ENCODE results near the gene FAIM2.

GRCh38 chr12:49933796-49934195, 30.1 kb upstream of the FAIM2 start:
- TF ChIP-seq CTCF (conservative IDR thresholded peaks at IDR 0.05 in 1 of 2, IDR thresholded peaks at IDR 0.05 in 1 of 2; ENCODE audit: extremely low read depth in 1 of 2, insufficient read depth in 1 of 2, low read depth in 1 of 2, low read length in 2 of 2) (no peak), EZH2 (IDR thresholded peaks at IDR 0.05; ENCODE audit: borderline replicate concordance, low read length) (no peak)
